GM18526 (cell line): ENCODE results near the gene SEPTIN10.

Experiments
- POLR2A ChIP-seq: IDR thresholded peaks from 3 replicates; pipeline ENCODE4 v1.6.1; 2011; ENCODE audit not compliant: insufficient read length; ENCODE audit errors: extremely low read depth

The SEPTIN10 gene

DNA sequence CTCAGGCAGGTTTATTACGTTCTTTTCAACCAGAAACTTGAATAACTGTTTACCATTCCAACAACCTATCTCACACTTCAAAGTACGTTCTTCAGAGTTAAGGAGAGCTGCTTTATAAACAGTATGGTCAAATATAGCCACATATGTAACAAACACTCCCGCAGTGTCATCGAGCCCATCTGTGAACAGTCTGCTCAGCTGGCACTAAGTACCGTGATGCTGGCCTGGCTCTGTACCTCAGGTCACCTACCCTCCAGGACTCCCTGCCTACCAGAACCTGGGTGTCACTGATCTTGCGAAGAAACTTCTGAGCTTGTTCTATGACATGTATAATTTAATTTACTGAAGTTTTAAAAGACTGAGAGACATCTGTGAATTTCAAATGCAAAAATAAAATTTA is 71.4 kb downstream of the SEPTIN10 start:
- TF ChIP-seq POLR2A, result no peak

GRCh38 chr2:109538546-109538945 is 75.2 kb downstream of the SEPTIN10 start:
- no peak for TF ChIP-seq POLR2A

DNA sequence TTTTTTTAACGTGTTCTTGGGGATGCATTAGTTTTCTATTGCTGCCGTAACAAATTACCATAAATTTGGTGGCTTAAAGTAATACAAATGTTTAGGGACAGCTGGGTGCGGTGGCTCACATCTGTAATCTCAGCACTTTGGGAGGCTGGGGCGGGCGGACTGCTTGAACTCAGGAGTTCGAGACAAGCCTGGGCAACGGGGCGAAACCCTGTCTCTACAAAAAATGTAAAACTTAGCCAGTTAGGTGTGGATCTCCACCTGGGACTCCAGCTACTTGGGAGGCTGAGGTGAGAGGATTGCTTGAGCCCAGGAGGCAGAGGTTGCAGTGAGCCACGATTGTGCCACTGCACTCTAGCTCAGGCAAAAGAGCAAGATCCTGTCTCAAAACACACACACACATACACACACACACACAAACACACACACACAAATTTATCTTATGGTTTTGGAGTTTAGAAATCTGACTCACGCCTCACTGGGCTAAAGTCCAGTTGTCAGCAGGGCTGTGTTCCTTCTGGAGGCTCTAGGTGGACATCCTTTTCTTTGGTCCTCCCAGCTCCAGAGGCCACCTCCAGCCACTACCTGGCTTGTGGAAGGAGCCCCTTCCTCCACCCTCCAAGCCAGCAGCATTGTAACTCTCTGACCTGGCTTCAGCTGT is 76.1 kb downstream of the SEPTIN10 start:
- TF ChIP-seq POLR2A, result no peak

GRCh38 chr2:109535217-109535946 is 78.4 kb downstream of the SEPTIN10 start:
- no peak for TF ChIP-seq POLR2A

GRCh38 chr2:109533823-109534222 is 79.9 kb downstream of the SEPTIN10 start:
- no peak for TF ChIP-seq POLR2A

- TF ChIP-seq POLR2A, result no peak
Observed at GRCh38 chr2:109532728-109533076, 81.1 kb downstream of the SEPTIN10 start.

DNA sequence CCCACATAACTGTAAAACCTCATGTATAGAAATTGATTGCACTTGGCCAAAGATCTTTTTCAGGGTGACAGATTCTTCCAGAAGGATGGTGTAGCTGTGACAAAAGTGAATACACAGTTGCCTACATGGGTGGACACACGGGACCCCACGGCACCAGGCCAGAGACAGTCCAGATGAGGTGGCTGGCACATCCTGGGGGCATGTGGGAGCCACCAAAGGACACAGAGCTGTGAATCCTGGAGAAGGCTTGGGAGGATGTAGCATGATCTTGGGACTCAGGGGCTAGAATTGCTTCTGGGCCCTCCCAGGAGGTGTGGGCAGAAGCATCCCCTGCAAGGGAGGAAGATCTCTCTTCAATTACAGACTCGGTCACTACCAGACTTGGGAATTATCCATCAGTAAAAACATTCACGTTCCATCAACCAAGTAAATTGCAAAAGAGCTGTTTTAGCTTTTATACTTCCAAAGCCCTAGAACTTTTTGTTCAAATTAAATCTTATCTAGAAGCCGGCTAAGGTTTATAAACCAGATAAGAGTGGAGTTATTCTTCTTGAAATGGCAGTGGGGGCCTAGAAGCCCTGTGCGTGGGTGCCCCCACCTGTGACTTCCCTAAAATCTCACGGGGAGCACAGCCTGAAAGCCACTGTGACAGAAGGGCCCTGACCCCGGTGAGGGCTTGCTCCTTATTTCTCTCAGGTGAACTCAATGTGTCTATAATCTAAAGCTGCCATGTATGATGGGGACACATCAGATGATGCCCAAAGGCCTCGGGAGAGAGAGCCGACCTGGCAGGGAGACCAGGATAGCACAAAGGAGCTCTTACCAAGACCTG is 81.7 kb downstream of the SEPTIN10 start:
- TF ChIP-seq POLR2A, result no peak

- TF ChIP-seq POLR2A, result no peak
Observed at GRCh38 chr2:109531221-109531620, 82.5 kb downstream of the SEPTIN10 start.

DNA sequence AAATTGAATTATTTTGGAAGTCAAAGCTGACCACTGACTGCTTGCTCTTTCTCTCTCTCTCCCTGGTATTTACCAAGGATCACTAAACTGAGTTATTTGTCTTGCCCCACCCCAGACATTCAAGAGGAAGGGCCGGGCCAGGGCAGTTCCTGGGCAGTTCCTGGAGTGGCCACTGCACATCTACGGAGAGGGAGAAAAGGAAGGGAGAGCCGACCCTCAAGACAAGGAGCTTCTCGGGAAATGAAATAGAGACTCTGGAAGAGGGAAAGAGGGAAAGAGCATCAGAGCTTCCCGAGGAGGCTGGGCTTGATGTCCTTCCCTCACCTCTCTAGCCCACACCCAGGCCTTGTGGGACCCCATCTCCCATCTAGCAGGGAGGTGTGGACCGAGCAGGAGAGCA is 83.1 kb downstream of the SEPTIN10 start:
- no peak for TF ChIP-seq POLR2A

- TF ChIP-seq POLR2A, result no peak
Observed at GRCh38 chr2:109529532-109530449, 84.0 kb downstream of the SEPTIN10 start.

- no peak for TF ChIP-seq POLR2A
Observed at GRCh38 chr2:109528811-109529501, 84.8 kb downstream of the SEPTIN10 start.

GRCh38 chr2:109527846-109528705 is 85.7 kb downstream of the SEPTIN10 start:
- no peak for TF ChIP-seq POLR2A

DNA sequence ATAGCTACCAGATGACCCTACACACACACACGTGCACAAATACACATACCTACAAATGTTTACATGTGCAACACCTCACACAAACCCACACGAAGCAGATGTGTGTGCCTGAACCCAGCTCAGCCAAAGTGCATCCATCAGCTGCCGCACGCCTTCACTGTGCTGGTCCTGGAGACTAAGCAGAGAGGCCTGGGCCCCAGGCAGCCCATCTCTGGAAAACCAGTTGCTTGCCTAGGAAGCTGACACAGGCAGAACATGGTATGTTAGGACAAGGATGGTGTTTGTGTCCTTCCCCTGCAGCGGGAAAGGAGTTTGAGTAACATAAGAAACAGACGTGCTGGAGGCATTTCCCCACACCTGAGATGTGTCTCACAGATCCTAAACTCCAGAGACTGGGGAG is 86.7 kb downstream of the SEPTIN10 start:
- no peak for TF ChIP-seq POLR2A
